T-helper 2 cell (primary cell): ENCODE results near the gene UBR4.
A peak's percentile ranks its signal among the peaks of the same experiment; 100 is the strongest.

ENCODE experiments used
- DNase-seq, 5 experiments: peaks; one replicate each; pipeline versions ENCODE4 v3.0.0 to v3.0.0-alpha.2; 2012 to 2022

The UBR4 gene

DNA sequence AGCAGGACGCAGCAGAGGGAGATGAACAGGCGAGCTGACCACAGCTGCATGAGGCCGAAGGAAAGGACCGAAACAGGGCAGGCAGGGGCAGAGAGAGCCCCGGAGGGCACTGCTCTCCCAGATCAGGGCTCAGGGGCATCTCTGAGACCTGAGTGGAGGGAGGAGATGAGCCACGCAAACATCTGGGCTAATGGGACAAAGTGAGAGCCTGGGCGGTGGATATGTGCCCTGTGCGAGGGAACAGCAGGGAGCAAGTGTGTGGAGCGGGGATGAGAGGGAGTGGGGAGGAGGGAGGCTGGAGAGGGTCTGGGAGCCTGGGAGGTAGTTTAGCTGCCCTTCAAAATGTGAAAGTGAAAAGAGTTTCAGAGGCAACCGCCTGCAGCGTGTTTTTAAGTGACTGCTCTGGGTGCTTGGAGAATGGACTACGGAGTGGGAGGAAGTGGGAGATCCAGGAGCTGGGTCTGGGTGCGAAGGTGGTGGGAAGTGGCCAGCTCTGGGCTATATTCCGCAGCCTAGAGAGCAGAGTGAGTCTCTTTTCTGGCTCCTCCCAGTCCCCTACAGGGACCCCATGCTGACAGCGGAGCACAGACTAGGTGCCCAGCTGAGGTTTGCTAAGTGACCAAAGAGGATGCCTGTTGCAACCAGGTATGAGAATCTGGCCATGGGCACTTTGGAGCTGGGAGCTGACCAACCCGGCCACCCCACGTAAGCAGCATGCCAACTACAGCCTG lies 139.0 kb downstream of the UBR4 start:
- DNase-seq, result no peak

DNA sequence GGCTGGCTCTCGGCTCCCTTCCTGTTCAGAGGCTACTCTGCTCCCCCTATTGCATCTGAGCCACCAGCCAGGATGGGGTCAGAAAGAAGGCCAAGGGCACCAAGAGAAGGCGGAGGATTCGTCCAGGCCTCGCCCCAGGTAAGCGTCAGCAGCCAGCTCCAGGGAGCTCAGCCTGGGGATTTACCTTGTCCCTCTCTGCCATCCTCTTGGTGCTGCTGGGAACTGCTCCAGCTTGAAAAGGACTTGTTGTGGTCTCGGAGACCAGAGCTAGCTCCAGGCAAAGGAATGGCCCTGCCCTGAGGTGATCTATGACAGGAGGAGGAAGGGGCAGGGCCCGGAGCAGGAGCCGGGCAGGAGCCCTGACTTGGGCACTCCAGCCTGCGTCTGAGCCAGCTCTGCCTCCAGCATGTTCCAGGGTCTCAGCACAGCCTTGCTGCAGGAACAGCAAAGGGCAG lies 139.8 kb downstream of the UBR4 start:
- no peak for DNase-seq

DNA sequence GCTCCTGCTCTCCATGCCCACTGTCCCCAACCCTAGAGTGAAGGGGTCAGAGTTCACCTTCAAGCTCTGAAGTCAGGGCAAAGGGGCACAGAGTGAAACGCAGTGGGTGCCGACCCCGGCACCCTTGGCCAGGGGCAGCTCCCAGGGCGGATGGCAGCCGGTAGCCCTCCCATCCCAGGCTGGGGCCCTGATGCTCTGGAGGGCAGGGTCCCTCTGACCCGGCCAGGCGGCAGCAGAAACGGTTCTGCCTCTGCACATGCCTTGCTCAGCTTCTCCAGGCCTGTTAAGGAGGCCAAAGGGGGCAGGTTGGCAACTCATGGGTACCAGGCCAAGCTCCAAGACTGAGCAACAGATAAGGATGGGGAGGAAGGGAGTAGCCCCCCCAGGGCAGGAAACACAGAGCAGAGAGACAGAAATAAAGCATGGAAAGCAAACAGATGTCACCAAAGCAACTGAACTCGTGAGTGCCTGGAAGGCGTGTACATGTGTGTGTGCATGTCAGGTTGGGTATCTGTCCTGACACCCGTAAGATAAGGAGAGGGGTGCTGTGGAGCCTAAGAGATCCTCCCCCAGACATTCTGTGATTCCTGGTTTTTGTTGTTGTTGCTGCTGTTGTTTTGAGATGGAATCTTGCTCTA lies 141.3 kb downstream of the UBR4 start:
- DNase-seq, result no peak

DNA sequence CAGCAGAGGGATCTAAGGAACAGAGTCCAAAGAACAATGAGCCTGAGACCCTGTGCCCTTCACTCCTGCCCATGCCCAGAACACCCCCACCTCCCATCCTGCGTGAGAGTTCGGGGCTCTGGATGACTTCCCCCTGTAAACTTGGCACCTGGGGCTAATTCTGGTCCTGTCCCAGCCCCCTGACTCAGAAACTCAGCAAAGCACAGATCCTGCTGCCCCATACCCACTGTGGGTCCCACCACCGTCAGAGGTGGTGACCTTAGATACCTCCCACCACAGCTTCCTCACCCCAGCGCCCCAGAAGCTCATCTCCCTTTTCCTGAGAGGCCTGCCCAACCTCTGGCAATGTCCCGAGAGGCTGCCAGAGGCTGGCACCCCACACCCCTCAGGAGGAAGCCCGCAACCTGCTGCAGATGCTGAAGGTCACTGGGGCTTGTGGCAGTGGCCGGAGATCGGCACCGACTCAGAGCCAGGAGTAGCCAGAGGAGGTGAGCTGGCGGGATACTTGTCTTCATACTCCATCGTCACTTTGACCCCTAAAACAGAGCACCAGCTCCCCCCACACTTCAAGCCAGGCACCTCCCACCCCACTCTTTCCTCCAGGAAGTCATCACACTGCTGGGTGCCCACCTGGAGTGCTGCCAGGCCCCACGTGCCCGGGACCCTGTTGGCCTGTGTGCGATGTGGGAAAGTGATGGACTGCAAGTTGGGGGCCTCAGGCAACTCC lies 142.0 kb downstream of the UBR4 start:
- no peak for DNase-seq

DNA sequence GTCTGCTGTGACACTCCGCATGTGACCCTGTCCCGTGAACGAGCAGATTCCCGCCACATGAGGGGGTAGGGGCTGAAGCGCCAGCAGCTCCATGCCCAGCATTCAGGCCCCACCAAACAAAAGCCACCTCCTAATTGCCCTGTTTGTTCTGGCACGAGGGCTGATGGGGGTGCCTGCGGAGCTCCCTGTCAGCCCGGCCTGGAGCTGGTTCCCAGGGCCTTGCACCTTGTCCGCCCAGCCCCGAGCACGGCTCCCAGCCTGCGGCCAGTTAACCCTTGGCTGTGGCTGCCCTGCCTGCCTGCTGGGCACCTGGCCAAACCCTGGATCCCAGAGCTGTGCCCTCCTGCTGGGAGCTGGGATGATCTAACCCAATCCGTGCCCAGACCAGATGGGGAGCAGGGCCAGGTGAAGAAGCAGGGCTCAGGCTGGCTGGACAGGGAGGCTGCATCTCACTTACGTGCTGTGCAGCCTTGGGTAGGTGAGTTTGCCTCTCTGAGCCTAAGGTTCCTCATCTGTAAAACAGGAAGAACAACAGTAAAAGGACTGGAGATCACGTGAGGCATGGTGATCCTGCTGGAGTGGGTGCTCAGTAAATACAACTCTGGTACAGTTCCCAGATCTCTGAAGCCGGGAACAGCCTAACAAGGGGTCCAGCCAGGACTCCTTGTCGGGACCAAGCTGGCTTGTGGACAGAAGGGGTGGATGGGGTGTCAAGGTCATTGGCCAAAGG lies 142.7 kb downstream of the UBR4 start:
- no peak for DNase-seq

DNA sequence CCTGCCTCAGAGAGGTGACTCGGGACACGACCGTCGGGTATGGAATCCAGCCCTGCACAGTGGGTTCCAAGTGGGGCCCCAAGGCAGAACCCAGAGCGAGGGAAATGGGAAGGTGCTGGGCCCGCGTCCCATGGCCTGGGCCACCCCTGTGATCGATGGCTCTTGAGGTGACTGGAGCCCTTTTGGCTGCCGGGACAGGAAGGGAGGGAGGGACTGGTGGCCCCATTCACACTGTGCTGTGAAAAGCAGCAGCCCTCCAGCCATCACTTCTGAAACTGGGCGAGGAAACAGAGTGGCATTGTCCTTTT lies 143.2 kb downstream of the UBR4 start:
- DNase-seq, result no peak

DNA sequence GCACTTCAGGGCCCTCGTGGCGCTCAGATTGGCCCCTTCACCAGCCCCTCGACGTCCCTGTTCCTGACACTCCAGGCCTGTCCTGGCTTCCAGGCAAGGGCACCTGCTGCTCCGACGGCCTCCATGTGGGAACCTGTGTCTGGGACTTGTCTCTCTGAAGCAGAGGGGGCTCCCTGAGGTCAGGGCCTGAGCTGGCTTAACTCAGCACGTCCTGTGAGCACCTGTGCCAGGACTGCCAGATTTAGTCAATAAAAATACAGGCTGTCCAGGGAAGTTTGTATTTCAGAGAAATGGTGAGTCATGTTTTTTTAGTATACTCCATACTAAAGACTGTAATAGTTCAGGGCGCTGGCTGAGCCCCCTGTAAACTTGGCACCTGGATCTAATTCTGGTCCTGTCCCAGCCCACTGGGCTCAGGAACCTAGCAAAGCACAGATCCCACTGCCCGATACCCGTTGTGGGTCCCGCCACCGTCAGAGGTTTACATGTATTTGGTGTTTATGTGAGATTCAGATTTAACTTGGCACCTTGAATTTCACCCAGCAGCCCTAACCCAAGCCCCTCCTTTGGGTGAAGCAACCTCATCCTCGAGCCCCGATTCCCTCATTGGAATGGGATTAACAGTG lies 143.7 kb downstream of the UBR4 start:
- no peak for DNase-seq

DNA sequence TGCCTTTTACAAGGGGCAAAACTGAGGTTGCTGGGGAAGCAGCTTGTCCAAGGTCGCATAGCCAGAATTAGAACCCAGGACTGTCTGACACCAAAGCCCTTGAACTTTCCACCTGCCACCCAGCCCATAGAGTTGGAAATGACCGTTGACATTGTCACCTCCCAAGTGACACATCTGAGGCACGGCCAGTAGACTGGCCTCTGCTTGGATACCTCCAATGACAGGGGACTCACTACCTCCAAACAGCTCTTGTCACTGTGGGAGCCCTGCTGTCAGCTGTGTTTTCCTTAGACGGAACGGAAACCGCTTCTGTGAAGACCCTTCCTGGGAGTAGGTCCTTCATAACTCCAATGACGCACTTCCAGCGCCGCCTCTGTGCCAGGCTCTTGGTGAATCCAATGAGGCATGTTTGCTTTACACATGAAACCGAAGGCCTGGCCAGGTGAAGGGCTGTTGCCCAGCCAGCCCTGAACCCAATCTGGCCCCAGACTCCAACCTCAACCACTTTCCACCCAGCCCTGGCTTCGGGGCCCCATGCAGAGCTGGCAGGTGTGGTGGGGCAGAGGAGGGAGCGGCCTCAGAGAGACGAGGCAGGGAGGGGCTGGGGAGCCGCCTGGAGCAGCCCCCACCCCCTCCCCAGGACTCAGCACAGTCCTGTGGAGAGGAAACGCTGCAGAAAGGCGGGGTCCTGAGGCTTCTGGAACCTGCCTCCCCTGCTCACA lies 144.4 kb downstream of the UBR4 start:
- no peak for DNase-seq

DNA sequence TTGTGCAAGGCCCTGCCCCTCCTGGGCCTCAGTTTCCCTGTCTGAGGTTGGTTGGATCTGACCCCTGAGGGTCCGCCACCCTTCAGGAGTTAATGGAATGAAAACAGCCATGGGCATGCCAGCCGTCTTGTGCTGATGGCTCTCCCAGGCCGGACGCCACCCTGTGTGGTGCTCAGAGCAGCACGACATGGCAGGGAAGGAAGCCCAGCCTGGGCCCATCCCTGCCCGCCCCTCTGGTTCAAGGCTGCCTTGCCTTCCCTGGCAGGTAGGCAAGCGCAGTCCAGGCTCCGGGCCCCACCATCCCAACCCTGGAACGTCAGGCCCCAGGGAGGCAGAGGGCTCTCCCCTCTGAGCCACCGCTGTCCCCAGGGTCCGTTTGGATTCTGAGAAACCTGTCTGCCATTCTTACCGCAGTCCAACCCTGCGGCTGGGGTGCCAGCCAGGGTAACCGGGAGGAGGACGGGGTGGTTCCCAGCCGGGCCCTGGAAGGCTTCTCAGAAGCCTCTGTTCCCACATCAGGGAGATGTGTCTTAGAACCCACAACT lies 145.1 kb downstream of the UBR4 start:
- no peak for DNase-seq

DNA sequence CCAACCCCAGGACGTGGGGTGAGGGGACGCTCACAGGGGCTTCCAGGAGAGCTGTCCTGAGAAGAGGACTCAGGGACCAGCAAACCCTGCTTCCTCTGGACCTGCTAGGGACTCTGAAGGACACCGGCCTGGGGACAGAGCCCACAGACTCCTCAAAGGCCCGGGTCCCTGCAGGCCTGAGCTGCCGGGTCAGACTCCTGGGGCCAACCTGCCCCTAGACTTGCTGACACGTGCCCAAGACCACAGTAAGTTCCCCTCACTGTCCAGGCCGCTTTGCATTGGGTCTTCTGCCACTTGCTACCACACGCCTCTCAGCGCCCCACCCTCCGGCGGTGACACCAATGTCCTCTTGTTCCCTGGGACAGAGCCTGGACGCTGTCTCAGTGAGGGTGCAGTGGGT lies 146.9 kb downstream of the UBR4 start:
- DNase-seq, result no peak

DNA sequence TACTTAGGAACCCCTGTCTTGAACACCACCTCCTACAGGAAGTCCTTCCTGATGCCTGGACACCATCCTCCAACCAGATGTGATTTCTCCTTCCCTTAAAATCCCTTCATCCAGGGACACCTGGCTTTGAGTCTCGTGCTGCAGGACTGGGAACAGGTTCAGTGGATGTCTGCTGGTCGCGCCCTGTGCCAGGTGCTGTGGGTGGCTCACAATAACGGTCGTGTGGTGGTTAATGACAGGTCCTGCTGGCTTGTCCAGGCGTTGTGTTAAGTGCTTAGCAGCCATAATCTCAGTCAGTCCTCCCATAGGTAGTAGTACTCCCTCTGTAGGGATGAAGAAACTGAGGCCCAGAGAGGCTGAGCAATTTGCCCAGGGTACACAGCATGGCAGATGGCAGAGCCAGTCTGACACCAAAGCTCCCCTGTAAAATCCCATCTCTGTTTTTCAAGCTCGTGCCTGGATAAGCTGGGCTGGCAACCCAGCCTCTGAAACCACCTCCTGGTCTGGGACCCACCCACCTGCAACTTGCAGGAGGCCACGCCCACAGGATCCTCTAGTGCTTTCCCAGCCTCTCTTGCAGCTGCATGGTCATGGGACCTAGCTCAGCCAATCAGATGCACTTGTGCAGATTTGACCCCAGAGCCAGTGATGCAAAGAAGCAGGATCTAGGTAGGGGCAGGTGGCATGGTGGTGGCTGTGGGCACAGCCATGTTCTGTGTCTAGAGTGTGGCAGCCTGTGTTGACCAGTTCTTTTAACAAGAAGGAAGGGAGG lies 147.6 kb downstream of the UBR4 start:
- peak in 1 of 5 experiments; percentile 32 for DNase-seq

DNA sequence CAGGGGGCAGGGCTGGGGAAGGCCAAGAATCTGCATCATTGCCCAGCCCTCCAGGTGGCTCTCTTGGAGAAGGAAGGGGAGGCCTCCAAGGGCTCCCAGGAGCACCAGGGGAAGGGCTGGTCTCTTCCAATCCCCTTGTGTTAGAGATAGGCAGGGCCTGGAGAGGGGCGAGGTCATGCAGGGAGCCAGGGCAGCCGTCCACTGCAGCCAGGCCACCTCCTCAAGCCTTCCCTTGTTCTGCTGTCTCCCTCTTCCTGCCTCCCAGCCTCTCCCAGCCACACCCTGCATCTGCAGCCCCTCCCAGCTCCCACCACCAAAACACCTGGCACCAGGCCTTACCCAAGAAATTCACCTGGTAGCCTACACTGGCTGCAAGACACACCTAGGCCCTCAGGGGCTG lies 148.3 kb downstream of the UBR4 start:
- no peak for DNase-seq

DNA sequence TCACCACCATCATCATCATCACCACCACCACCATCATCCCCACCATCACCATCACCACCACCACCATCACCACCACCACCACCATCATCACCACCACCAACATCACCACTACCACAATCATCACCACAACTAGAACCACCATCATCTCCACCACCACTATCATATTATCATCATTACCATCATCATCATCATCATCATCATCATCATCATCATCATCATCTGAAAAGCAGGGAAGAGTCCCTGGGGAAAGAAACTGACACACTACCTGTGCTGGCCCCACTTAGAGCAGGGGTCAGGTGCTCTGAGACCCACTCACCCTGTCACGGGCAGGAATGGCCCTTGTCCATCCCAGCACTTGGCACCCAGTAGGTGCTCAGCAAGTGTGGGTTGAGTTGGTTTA lies 148.7 kb downstream of the UBR4 start:
- DNase-seq, result no peak

DNA sequence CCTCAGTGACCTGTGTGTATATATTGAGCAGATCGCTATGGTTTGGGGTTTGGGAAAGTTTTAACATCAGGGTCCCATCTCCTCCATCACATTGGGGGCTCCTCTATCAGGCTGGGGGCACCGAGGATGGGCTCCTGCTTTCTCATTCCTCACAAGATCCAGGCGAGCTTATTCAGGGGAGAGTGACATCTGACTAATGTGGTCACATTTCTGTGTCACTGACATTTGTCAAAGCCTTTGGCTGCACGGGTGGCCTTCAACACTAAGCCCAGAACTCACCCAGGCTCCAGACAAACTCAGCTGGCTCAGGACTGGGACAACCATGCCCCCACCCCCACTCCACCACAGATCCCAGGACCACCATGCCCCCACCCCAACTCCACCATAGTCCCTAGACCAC lies 150.3 kb downstream of the UBR4 start:
- DNase-seq, result no peak

DNA sequence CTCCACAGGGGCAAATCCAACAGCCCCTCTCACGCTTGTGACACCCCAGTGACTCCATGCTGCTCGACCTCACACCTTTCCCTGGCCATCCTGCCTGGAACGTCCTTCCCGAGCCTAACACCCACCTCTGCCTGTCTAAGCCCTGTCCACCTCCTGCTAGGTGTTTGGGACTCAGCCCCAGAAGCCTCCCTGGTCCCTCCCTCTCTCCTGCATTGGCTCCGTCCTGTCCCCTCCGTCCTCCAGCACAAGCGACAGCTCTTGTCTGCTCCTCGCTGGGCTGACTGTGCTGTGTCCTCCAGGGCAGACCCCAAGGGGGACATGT lies 151.6 kb downstream of the UBR4 start:
- DNase-seq, result no peak

DNA sequence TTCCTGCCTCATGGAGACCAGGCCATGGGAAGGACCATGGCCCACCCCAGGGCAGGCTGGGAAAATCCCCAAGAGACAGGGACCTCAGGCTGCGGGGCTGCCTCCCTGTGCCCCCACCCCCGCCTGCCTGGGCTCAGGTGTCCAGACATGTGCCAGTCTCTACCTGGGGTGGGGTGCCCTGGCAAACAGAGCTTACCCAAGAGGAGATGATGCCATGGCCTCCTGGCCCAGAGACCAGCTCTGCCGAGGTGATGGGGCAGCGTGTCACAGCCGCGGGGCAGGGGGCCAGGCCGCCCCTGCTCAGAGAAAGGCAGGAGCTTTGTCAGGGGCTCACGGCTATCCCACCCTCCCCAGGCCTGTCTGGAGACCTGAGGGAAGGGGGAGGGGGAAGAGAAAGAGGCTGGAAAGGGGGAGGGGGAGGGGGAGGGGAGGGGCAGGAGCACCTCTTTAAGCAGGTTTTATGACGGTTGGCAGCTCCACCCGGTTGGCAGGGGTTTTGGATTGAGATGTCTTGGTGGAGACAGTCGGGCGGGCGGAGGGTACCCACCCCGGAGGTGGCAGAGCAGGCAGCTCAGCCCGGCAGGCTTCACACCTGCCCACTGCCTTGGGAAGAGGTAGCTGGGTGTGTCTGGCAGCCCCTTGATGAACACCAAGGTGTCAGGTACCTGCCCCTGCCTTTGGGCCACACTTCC lies 152.1 kb downstream of the UBR4 start:
- no peak for DNase-seq

DNA sequence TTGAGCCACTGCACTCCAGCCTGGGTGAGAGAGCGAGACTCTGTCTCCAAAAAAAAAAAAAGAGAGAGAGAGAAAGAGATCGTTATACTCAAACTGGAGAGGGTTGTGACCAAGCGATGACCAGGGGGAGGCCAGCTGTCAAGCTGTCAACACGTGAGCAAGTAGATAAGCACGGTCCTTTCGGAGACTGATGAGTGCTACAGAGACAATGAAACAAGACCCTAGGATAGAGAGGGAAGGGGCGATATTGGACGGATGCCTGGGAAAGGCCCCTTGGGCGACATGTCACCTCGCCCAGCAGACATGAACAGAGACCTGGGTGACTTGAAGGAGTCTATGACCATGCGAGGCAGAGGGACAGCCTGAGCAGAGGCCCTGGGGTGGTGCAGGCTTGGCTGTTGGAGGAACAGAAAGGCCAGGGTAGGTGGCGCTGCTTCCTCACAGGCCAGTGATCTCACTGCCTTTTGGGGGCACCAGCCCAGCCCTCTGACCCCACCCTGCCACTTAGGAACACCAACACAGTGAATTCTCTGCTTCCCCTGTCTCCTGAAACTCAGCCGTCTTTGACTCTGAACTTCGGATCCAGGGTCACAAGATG lies 152.8 kb downstream of the UBR4 start:
- no peak for DNase-seq

DNA sequence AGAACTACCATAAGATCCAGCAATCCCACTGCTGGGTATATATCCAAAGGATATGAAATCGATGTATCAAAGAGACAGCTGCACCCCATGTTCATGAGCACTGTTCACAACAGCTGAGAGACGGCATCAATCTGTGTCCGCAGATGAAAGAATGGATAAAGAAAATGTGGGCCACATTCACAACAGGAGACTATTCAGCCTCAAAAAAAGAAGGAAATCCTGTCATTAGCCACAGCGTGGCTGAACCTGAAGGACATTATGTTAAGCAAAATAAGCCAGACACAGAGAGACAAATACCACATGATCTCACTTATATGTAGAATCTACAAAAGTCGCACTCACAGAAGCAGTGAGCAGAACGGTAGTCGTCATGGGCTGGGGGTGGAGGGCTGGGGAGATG lies 154.4 kb downstream of the UBR4 start:
- DNase-seq, result no peak

DNA sequence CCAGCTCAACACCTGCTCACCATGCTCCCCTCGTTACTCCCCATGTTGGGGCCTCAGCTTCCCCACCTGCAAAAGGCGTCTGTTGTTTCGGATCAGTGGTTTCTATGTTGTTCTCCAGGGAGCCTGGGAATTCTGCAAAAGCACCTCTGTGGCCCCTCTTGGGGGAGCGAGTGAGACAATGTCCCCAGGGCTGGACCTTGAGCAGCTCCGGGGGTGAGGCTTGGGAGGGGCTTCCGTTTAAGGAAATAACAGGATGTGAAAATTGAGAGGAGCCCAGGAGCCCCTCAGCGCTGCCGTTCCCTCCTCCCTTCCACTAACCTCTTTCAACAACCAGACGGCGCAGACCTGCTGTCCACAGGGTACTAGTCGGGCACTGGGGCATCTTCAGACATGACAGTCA lies 155.1 kb downstream of the UBR4 start:
- DNase-seq, result no peak

DNA sequence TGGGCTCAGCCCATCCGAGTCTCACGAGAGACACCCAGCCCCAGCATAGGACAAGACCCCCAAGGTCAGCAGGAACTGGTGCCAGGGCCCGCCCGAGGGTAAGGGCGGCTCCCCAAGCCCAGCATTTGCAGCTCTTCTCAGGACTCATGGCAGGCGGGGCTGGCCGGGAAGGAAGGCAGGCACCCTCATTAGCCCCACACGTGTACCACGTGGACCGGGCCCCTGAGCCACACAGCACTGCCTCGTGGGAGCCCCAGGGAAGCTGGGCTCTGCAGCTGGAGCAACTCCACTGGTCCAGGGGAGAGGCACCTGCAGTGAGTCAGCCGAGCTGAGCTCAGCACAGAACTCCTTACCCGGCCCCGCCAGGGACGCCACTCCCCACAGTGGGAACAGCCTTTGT lies 155.8 kb downstream of the UBR4 start:
- no peak for DNase-seq
